Forelimb muscle (tissue), 1 donor: ENCODE results near the gene SLC25A34. TPM values are rescaled to one million over a fixed set of nuclear protein-coding genes. Genes with fewer than 3 reads are reported as not detected.
"Not testable (repeated sequence)": the region's sequence is repeated elsewhere in the genome, so short reads cannot be mapped to it uniquely, and the experiment has no call there.

Source experiments
- DNase-seq: peaks from one replicate; pipeline ENCODE4 v3.0.0-alpha.2; 2013; ENCODE audit warnings: low read depth
- polyA plus RNA-seq: library from polyadenylated mRNA; unstranded; fragments of 120-200 nt; gene quantifications from one replicate; pipeline ENCODE4 v1.2.1, GENCODE V29; 2013; ENCODE audit not compliant: insufficient read length

The SLC25A34 gene
- polyA plus RNA-seq = 6.9 TPM

GRCh38 chr1:15736038-15736891 is at the start of gene SLC25A34:
Gene SLC25A34 (plus strand): TSS chr1:15736258. CDS start chr1:15736486, 228 bp downstream.
- no peak for DNase-seq

GRCh38 chr1:15687446-15687845 is 48.6 kb upstream of the SLC25A34 start:
- no peak for DNase-seq

GRCh38 chr1:15690317-15690716 is 45.7 kb upstream of the SLC25A34 start:
- DNase-seq = no peak

- no peak for DNase-seq
Observed at GRCh38 chr1:15691434-15692032, 44.5 kb upstream of the SLC25A34 start.

- DNase-seq = no peak
Observed at GRCh38 chr1:15692121-15692682, 43.9 kb upstream of the SLC25A34 start.

- no peak for DNase-seq
Observed at GRCh38 chr1:15693371-15693770, 42.7 kb upstream of the SLC25A34 start.

- no peak for DNase-seq
Observed at GRCh38 chr1:15696956-15697521, 39.0 kb upstream of the SLC25A34 start.

- DNase-seq = no peak
Observed at GRCh38 chr1:15698201-15698600, 37.9 kb upstream of the SLC25A34 start.

GRCh38 chr1:15699321-15699720 is 36.7 kb upstream of the SLC25A34 start:
- DNase-seq = not testable (repeated sequence)

GRCh38 chr1:15700508-15700907 is 35.5 kb upstream of the SLC25A34 start:
- no peak for DNase-seq

GRCh38 chr1:15701784-15702183 is 34.3 kb upstream of the SLC25A34 start:
- DNase-seq = no peak

- DNase-seq = no peak
Observed at GRCh38 chr1:15702722-15703550, 33.1 kb upstream of the SLC25A34 start.

- DNase-seq = no peak
Observed at GRCh38 chr1:15703562-15703961, 32.5 kb upstream of the SLC25A34 start.

- DNase-seq = no peak
Observed at GRCh38 chr1:15704526-15705183, 31.4 kb upstream of the SLC25A34 start.

GRCh38 chr1:15705184-15705566 is 30.9 kb upstream of the SLC25A34 start:
- DNase-seq = no peak

GRCh38 chr1:15706751-15707150 is 29.3 kb upstream of the SLC25A34 start:
- DNase-seq = no peak

- no peak for DNase-seq
Observed at GRCh38 chr1:15707239-15707925, 28.7 kb upstream of the SLC25A34 start.

GRCh38 chr1:15708486-15709137 is 27.4 kb upstream of the SLC25A34 start:
- no peak for DNase-seq

- no peak for DNase-seq
Observed at GRCh38 chr1:15709226-15709625, 26.8 kb upstream of the SLC25A34 start.

GRCh38 chr1:15712168-15712567 is 23.9 kb upstream of the SLC25A34 start:
- no peak for DNase-seq
